Panc1 (cell line): ENCODE data around the gene FANCC. TPM values are rescaled to one million over a fixed set of nuclear protein-coding genes. Genes with fewer than 3 reads are reported as not detected.
A peak's percentile ranks its signal among the peaks of the same experiment; 100 is the strongest.

Experiments used
- ATAC-seq: fragments of 200-7000 bp; cut with Tn5 transposase; 2 replicates; pipeline ENCODE4 v1.9.1; 2020; ENCODE audit warnings: mild to moderate bottlenecking, moderate library complexity
- BruUV-seq: library from RNA; stranded (reverse); fragments of 400-500 nt; replicated peaks from 2 replicates; lab custom pipeline; 2021; lab: Mats Ljungman, UMichigan
- CTCF ChIA-PET: fragments of 300-600 bp; sonication (Branson Sonifier 250); formaldehyde crosslinking; loops from one replicate; lab custom pipeline; 2022; ENCODE audit warnings: antibody characterized with exemption; lab: Charles Lee
- POLR2A ChIA-PET: fragments of 300-600 bp; sonication (Branson Sonifier 250); formaldehyde crosslinking; loops from one replicate; lab custom pipeline; 2022; ENCODE audit warnings: antibody characterized with exemption; lab: Charles Lee
- DNase-seq: peaks from one replicate; pipeline ENCODE4 v3.0.0-alpha.2; 2010; ENCODE audit warnings: low read depth, low spot score
- H3K27ac ChIP-seq: 2 replicates; pipeline ENCODE4 v1.5.1; 2011; ENCODE audit warnings: mild to moderate bottlenecking, low read length, inconsistent platforms
- H3K27me3 ChIP-seq: fragments of 200-500 bp; sonication (Bioruptor generic); 2 replicates; pipeline ENCODE4 v1.6.0; 2014; ENCODE audit warnings: low read length, inconsistent platforms; ENCODE audit not compliant: control insufficient read depth, insufficient read depth
- H3K36me3 ChIP-seq: fragments of 200-500 bp; sonication (Bioruptor generic); 2 replicates; pipeline ENCODE4 v1.5.1; 2014; ENCODE audit warnings: inconsistent platforms, mild to moderate bottlenecking, low read length, moderate library complexity; ENCODE audit not compliant: control insufficient read depth, insufficient read depth
- H3K4me1 ChIP-seq: 2 replicates; pipeline ENCODE4 v1.5.1; 2011; ENCODE audit warnings: inconsistent platforms, mild to moderate bottlenecking, low read length, moderate library complexity; ENCODE audit not compliant: control insufficient read depth, insufficient read depth
- H3K4me3 ChIP-seq, 2 experiments: 2 replicates each; pipeline ENCODE4 v1.5.1; 2011 to 2012; ENCODE audit warnings: low read depth in 2 of 2, low read length in 2 of 2, mild to moderate bottlenecking in 2 of 2, inconsistent platforms in 1 of 2, moderate library complexity in 1 of 2
- H3K9me3 ChIP-seq: fragments of 200-500 bp; sonication (Bioruptor generic); 2 replicates; pipeline ENCODE4 v1.5.1; 2014; ENCODE audit warnings: low read depth, mild to moderate bottlenecking, inconsistent platforms, low read length, moderate library complexity; ENCODE audit not compliant: control insufficient read depth, insufficient read depth
- POLR2AphosphoS5 ChIP-seq: IDR thresholded peaks from 2 replicates; pipeline ENCODE4 v1.6.1; 2012; ENCODE audit warnings: mild to moderate bottlenecking, low read depth, low read length, moderate library complexity
- SIN3A ChIP-seq: IDR thresholded peaks from 2 replicates; pipeline ENCODE4 v1.6.1; 2012; ENCODE audit warnings: low read depth, mild to moderate bottlenecking, low read length, moderate library complexity, borderline replicate concordance; ENCODE audit not compliant: insufficient read depth
- TCF7L2 ChIP-seq: IDR thresholded peaks from 2 replicates; pipeline ENCODE4 v1.6.1; 2011; ENCODE audit warnings: mild to moderate bottlenecking, low read depth, low read length, inconsistent platforms
- in situ Hi-C: cut with HindIII; loops from 2 replicates; pipeline ENCODE4 v1.10.0; 2016; ENCODE audit warnings: low sequenced_read_pairs, low pct_unique_long_range_greater_than_20kb
- intact Hi-C: fragments of 100-400 bp; cut with micrococcal nuclease; formaldehyde crosslinking; loops from one replicate; pipeline ENCODE4 v1.10.0; 2022; ENCODE audit not compliant: unreplicated experiment
- total RNA-seq: library from RNA; stranded (reverse); gene quantifications from one replicate; pipeline ENCODE4 v1.2.1, GENCODE V29; 2021; ENCODE audit not compliant: unreplicated experiment
- TF ChIP-seq, protein P1 (sequence below), 2 experiments: IDR thresholded peaks; 2 replicates each; pipeline ENCODE4 v1.6.1; 2011 to 2012; ENCODE audit warnings: low read depth in 2 of 2, control low read depth in 1 of 2, low read length in 1 of 2, mild to moderate bottlenecking in 1 of 2, moderate library complexity in 1 of 2; ENCODE audit not compliant: insufficient read depth in 1 of 2
- TF ChIP-seq, protein P2 (sequence below): fragments of 450-650 bp; IDR thresholded peaks from 2 replicates; pipeline ENCODE4 v1.5.1; 2017; ENCODE audit warnings: mild to moderate bottlenecking

Gene FANCC
- total RNA-seq, 1 experiment from 2014 or later = 17.8 TPM

DNA sequence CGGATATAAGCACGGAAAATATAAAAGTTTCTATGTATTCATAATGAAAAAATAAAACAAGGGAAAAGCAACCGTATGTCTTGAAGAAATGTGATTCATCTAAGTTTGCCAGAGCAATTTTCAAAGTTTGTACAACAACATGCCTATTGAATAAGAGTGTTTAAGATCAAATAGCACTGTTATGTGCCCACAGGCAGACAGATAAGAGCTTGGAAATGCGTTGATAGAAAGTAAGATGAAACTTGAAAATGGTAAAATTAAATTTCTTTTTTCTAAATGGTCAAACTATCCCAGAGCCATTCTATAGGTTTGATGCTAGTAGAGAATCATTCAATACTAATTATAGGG lies 189.4 kb downstream of the FANCC start:
- Histone ChIP-seq H3K27me3 (no peaks in the 10 kb centered on the region), H3K27ac (no peak overlapping the region), H3K4me3 (no peak overlapping the region), H3K36me3 (no peaks in the 10 kb centered on the region), H3K4me1 (no peaks in the 10 kb centered on the region), H3K9me3 (no peaks in the 10 kb centered on the region)
- POLR2A ChIA-PET = interaction anchor here (0.7 kb wide), 1 partner anchor 84 kb away, joined by 6 read pairs; no protein-coding TSS in a partner anchor
- in situ Hi-C loops = no loop called here
- no TSS peak for BruUV-seq
- ATAC-seq (no peak), DNase-seq (no peak)
- CTCF ChIA-PET = interaction anchor here (0.6 to 1.3 kb wide), 13 partner anchors 9 to 574 kb away, joined by 3 to 8 read pairs (median 4); partner anchors contain the start of genes AOPEP and PCAT7
- intact Hi-C loops = loop anchor here (5.0 kb wide), 1 partner anchor 461 kb away; no protein-coding TSS in a partner anchor
- TF ChIP-seq SIN3A (no peak), POLR2AphosphoS5 (no peak), TCF7L2 (no peak)
- TF ChIP-seq, protein P1, sequence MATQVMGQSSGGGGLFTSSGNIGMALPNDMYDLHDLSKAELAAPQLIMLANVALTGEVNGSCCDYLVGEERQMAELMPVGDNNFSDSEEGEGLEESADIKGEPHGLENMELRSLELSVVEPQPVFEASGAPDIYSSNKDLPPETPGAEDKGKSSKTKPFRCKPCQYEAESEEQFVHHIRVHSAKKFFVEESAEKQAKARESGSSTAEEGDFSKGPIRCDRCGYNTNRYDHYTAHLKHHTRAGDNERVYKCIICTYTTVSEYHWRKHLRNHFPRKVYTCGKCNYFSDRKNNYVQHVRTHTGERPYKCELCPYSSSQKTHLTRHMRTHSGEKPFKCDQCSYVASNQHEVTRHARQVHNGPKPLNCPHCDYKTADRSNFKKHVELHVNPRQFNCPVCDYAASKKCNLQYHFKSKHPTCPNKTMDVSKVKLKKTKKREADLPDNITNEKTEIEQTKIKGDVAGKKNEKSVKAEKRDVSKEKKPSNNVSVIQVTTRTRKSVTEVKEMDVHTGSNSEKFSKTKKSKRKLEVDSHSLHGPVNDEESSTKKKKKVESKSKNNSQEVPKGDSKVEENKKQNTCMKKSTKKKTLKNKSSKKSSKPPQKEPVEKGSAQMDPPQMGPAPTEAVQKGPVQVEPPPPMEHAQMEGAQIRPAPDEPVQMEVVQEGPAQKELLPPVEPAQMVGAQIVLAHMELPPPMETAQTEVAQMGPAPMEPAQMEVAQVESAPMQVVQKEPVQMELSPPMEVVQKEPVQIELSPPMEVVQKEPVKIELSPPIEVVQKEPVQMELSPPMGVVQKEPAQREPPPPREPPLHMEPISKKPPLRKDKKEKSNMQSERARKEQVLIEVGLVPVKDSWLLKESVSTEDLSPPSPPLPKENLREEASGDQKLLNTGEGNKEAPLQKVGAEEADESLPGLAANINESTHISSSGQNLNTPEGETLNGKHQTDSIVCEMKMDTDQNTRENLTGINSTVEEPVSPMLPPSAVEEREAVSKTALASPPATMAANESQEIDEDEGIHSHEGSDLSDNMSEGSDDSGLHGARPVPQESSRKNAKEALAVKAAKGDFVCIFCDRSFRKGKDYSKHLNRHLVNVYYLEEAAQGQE (IDR thresholded peaks at IDR 0.05; ENCODE audit: insufficient read depth in 1 of 2, low read depth in 2 of 2, low read length in 1 of 2) = no peak
- TF ChIP-seq, protein P2, sequence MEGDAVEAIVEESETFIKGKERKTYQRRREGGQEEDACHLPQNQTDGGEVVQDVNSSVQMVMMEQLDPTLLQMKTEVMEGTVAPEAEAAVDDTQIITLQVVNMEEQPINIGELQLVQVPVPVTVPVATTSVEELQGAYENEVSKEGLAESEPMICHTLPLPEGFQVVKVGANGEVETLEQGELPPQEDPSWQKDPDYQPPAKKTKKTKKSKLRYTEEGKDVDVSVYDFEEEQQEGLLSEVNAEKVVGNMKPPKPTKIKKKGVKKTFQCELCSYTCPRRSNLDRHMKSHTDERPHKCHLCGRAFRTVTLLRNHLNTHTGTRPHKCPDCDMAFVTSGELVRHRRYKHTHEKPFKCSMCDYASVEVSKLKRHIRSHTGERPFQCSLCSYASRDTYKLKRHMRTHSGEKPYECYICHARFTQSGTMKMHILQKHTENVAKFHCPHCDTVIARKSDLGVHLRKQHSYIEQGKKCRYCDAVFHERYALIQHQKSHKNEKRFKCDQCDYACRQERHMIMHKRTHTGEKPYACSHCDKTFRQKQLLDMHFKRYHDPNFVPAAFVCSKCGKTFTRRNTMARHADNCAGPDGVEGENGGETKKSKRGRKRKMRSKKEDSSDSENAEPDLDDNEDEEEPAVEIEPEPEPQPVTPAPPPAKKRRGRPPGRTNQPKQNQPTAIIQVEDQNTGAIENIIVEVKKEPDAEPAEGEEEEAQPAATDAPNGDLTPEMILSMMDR = no peak

DNA sequence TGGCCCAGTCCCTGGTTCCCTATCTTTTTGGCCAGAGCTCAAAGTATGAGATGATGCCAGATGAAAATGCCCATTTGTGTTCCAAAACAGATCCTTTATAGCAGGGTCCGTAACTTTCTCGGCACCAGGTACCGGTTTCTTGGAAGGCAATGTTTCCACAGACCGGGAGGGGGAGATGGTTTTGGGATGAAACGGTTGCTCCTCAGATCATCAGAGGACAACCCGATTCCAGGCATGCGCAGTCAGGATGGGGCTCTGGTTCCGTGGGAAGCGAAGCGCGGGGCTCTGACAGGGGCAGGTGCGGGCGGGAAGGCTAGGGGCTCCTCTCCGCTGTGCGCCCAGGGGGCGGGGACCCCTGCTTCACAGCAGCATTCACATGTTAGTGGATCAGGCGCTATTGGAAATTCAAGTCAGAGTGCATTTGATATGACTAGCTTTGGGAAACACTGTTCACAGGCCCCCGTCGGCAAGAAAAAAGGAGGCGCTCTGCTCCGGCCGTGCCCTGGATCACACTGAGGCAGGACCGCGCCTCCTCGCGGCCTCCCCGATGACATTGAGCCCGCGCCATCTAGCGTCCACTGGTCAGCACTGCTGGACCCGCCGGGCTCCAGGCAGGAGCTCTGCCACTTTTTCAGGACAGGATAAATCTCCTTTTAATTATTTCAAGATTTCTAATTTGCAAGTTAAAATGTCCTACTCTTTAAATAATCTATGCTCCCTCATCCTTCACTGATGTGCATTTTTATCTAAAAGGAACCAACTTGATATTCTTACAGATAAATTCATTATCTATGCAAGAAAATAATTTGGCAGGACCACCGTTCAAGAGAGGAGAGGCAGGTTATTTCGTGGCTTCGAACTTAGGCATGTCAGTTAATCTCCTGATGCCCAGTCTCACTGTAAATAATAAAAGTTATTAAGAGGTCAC lies 190.0 kb downstream of the FANCC start:
- ATAC-seq (peak; percentile 93), DNase-seq (no peak)
- Histone ChIP-seq H3K4me1 (no peaks in the 10 kb centered on the region), H3K27me3 (no peaks in the 10 kb centered on the region), H3K4me3 (no peak overlapping the region), H3K9me3 (no peaks in the 10 kb centered on the region), H3K27ac (no peak overlapping the region), H3K36me3 (no peaks in the 10 kb centered on the region)
- ChIA-PET POLR2A (no interaction called here), CTCF (interaction anchor here (0.6 to 1.3 kb wide), 12 partner anchors 9 to 573 kb away, joined by 3 to 8 read pairs (median 4); partner anchors contain the start of gene PCAT7)
- in situ Hi-C loops (no loop called here), intact Hi-C loops (loop anchor here (5.0 kb wide), 1 partner anchor 460 kb away; no protein-coding TSS in a partner anchor)
- TF ChIP-seq POLR2AphosphoS5 (no peak), TCF7L2 (peak; percentile 59; the same call in 1 of the 2 replicates), SIN3A (no peak)
- TF ChIP-seq, protein P1 (IDR thresholded peaks at IDR 0.05; ENCODE audit: insufficient read depth in 1 of 2, low read depth in 2 of 2, low read length in 1 of 2) = 0 out of 4 replicates have a peak, but pooled peaks of 1 of the 2 experiments have one; percentile 24
- TF ChIP-seq, protein P2 = peak; percentile 95
- BruUV-seq = no TSS peak
